NCI-H1105 (cell line): ENCODE measurements around the gene COL1A1.

Experiments used
- DNase-seq: peaks from one replicate; lab custom pipeline; 2025; lab: John Stamatoyannopoulos, UW

The COL1A1 gene

DNA sequence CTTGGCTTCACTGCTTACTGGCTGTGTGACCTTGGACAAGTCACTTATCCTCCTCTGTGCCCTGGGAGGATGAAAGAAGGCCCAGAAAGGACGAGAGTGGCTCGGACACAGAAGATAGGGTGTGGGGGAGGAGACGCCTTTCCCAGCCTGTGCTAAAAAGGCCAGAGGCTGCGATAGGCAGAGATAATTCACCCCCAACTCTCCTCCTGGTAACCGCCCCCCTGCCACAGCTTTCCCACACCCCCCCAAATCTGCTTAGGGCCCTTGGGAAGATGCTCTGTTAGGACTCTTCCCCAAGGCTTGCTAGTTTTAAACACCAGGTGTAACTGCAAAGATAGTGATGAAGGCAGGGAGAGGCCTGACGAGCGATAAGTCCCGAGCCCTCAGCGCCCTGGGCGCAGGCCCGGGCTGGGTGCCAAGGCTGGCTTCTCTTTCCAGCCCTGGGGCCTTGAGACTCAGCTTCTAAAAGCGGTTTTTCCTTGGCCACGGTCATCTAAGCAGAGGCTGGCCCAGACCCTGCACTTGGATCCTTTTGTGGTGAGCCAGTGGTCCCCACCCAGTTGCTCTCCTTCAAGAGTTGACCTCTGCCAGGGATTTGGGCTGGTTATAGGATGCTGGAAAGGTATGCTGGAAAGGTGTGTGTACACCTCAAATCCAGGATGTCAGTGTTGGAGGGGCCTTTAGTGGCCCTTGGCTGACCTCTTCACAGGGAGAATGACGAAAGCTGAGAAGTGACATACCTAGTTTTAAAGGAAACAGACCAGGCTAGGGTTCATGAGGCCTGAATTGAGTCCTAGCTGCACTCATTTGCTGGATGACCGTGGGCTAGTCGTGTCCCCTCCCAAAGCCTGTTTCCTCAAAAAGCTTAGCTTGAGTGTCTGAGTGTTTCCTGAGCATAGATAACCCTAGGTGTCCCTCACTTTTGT is 47.5 kb downstream of the COL1A1 start:
- no peak for DNase-seq

DNA sequence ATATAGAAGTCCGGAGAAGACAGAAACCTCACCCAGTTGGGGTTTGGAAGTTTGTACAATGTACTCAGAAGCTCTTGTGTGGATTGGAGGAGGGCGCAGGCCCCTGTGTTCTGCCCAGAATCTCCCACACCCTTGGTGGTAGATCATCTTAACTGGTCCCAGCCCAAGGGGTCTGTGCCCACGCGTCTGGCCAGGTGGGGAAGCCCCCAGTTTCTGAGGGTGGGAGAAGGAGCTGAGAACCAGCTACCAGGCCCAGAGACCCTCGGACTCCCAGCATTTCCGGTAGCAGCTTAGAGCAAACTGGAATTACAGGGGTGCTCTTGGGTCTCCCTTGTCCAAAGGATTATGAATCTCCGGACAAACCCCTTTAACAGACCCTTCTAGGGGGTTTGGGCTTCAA is 48.7 kb downstream of the COL1A1 start:
- DNase-seq = no peak

DNA sequence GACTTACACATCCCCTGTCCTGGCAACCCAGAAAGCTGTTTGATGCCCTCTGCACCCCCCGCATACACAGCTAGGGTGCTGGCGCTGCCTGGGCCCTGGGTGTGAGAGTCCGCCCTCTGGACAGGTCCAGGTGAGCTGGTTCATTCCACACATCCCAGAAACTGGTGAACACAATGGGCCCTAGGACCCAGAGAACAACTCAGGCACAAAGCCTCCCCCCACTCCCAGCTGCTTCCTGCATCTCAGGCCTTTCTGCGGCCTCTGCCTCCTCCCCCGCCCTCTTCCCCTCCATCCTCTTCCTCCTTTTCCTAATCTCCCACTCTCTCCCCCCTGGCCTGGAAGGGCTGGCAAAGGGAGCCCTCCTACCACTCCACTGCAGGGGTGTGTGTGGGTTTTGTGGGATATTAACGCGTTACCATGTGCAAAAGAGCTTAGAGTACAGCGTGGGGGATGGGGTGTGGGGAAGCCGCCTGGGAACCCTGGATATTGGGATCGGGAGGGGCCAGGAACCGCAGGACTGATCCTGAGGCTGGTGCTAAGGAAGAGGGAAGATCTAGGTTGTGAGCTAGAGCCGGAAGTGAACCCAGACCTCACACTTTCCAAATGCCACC is 49.4 kb downstream of the COL1A1 start:
- DNase-seq = peak; percentile 77

DNA sequence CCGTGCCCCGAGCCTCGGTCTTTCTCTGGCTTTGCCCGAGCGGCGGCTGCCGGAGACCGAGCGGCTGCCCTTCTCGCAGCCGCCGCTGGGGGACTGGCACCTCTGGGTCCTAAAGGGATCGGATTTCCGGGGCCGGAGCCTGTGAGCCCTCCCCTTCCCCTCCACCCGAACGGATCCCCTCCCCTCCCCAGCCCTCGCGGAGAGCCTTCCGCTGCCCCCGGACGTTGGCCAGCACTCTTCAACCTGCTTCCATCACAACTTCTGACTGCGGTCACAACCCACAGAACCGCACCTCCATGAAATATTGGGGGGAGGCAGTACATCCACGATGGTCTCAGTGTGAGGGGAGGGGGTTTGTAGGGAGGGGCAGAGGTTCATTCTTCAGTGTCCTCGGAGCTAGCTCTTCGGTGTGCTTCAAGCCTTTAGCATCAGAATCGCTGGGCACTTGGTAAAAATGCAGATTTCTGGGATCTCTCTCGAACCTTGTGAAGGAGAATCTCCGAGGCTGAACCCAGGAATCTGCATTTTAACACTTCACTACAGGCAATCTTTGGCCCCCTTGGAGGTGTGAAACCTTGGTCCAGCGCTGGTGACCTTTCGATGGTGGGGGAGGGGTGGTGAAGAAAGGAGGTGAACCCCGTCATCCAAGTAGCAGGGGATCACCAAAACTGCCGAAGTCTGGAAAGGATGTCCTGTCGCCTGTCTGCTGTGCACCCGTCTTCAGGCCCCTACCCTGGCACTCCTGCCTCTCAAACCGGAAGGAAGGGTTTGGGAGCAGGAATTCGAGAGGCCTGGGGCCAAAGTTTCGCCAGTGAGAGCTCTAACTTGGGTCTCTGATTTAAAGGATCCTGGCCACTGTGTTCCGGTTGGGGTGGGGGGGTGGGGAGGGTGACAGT is 50.1 kb downstream of the COL1A1 start:
- peak; percentile 69 for DNase-seq

DNA sequence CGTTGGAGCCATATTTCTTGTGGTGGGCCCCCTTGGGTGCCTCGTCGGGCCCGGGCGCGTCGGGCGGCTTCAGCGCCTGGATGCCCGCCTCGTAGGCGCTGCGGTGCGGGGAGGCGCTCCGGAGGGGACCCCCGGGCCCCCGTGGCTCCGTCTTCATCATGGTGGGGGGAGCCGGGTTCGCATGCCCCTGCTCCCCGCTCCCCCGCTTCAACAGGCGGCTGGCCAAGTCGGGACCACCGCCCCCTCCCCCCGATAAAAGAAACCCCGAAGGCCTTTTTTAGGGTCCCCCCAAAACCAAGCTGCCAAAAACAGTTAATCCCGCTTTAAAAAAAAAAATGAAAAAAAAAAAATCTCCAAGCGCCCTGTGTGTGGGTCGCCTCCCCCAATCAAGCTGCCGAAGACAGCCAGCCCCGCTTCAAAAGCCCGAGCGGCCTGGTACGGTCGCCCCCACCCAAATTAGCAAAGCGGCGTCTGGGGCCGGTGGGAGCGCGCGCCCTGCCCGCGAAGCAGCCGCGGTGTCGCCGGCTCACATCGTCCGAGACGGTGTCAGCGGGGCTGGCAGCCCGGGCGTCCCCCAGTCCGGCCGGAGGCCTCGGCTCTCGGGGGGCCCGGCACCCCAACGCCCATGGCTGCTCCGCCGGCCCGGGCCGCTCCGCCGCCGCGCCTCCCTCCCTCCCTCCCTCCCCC is 50.9 kb downstream of the COL1A1 start, which contains the start of gene PPP1R9B:
PPP1R9B (minus strand) TSS at position 324 of the 687 bp plus-strand sequence; CDS start at position 160, 164 bp downstream.
- DNase-seq = no peak

DNA sequence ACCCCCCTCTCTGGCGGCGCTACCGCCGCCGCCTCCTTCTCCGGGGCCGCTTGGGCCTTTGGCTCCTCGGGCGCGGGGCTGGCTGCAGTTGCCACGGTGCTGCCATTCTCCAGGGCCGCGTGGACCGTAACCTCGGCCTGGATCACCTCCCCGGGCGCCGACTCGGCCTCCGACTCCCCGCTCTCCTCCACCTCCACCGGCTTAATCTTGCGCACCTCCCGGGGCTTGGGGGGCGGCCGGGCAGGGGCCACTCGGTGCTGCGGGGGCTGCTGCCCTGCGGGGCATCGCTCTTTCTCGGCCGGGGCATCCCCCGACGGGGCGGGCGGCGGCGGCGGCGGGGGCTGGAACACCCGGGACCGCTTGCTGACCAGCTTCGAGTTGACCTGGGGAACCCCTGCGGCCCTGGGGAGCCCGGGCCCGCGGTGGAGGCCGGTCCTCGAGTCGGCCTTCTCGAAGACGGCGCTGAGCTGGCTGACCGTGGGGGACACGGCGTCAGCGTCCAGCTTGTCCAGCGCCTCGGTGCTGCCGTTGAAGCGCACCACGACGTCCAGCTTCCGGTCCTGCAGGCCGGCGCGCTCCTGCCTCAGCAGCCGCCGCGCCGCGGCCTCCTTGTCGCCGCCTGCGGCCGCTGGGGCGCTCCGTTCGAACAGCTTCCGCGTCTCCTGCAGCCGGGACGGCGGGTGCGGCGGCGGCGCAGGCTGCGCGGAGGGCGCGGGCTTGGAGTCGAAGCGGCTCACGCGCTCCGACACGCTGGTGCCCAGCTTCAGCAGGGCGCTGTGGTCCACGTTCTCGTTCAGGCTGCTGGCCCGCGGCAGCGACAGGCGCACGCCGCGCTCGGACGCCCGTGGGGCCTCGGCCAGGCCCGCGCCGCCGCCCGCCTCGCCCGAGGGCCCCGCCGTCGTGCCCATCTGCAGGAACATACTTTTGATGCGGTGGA is 51.7 kb downstream of the COL1A1 start:
- DNase-seq = no peak

DNA sequence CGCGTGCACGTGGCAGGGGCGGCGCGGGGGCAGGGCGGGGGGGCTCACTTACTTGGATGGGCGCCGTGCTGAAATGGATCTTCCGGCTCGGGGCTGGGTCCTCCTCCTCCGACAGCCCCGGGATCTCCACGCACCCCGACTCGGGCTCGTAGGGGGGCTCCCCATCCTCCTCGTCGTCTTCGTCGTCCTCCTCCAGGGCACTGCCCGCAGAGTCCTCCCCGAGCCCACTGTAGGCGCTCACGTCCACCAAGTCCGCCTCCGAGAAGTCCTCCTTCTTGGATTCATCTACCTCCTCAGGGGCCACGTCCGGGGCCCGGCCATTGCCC is 52.4 kb downstream of the COL1A1 start:
- DNase-seq = no peak

DNA sequence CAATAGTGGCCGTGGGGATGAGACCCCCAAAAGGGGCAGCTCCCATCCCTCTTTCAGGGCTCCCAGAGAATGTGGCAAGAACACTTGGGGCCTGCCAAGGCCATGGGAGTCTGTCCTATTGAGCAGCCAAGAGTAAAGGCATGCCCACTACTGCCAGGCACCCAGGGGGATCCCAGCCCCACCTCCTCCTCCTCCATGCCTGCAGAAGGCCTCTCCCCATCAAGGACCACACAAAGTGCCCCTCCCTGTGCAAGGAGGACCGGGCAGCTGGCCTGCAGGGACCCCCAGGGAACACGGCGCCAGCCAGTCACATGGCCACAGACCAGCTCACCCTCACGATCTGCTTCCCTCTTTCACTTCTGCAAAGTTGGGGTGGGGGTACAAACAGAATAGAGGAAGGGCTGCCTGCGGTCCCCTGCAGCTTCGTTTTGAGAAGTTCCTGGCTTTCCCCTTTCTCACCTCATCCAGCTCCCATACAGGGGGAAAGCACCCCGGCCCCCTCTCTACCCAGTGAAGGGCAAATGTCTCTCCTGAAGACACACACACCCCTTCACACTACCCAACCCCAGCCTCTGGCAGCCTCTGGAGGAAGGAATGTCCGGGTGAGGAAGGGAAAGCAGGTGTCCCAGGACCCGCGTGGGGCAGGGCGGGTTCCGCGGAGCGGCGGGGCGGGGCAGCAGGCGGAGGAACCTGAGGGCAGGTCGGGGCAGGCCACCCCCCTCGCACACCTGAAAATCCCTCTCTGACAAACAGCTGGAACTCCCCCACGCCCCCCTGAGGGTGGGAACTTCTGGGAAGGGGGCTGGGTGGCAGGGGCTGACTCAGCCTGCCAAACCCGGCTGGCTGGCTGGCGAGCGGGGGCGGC is 53.0 kb downstream of the COL1A1 start:
- peak; percentile 45 for DNase-seq

DNA sequence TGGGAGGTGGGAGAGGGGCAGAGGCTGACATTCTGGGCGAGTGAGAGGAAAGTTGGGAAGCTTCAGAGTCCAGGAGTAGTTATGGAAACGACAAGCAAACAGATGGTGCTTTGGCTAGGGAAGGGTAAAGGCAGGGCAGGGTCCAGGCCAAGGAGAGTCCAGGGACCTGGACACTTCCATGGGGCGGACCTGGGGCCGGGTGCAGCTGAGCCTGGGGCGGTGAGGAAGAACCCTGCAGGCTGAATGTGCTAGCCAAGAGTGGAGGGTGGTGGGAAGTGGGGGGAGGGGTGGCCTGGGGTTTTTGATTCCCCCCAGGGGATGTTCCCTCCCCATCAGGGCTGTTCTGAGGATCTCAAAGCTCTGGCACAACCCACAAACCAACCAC is 53.6 kb downstream of the COL1A1 start:
- DNase-seq = no peak

DNA sequence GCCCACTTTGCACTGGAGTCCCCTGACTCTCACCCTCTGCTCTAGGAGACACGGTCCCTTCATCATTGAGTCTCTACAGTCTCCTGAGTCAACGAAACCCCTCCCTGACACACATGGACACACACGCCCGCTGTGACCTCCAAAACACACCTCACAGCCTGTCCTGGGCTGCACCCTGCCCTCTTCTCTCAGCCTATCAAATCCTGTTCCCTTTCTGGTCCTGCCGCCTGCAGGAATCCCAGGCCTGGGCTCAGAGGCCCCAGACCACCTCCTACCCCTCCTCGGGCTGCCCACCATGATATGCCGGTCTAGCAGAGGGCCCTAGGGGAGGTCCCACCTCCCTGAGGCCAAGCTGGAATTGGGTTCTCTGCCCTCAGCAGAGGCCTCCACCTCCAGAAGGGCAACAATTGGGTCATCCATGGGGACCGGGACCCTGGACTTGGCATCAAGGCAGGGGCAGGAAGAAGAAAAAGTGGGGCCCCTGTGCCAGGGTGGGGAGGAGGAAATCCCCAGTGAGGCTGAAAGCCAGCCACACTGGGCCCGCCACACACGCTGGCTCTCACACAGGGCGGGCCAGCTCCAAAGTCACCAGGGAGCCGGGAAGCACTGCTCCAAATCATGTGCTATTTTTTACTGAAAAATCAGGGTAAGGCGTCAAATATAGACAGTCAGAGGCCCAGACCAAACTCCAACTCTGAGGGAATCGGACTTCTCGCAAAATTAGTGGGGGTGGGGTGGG is 54.3 kb downstream of the COL1A1 start:
- DNase-seq = no peak

DNA sequence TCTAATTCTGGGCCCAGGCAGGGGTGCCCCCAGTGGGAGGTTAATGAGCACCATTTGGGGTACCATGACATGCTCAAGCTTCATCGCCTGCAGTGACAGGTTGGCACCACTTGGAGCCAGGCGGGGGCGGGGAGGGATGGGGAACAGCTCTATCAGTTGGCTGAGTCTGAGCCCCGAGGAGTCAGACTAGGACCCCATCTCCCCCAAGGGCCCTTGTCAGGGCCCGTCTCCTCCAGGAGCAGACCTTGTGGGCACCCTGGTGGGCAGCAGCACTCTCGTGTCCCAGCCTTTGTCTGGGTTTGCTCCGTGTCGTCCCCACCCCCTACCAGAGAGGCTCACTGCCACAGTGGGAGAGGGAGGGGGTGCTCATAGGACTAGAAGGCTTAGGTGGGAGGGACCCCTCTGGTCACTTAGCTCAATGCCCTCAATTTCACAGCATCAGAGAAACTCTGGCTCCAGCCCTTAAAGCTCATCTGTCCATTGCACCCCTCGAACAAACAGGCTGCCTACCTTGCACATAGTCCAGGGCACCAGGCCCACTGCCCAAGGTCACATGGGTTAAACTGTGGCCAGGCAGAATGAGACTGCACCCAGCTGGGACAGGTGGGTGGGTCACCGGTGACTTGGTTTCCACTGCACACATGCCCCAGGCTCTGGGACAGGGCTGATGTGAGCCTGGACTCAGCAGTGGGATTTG is 55.1 kb downstream of the COL1A1 start:
- DNase-seq = no peak

DNA sequence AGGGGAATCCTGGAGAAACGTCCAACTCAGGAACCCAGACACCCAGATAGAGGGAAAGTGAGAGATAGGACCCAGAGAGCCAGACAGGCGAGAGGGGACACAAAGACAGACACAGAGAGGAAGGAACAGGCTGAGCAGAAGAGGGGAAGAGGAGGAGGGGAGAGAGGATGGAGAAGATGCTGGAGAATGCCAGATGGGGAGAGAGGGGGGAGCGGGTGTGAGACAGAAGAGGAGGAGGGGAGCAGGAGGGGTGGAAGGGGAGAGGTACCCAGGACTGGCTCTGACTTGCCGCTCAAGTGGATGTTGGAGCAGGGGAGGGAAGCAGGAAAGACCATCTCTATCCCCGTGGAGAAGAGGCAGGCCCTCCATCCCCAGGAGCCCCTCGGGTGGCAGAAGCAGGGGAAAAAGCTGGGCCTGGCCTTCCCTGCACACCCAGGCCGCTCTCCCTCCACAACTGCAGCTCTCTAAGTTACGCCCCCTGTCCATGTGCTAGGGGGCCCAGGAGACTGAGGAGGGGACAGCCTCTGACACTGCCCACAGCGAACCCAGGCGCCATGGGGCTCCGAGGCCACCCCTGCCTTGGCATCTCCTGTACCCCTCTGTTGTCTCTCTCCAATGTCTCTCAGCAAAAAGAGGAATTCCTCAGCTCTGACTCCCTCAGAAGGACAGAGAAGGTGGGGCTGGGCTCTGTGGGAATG is 55.8 kb downstream of the COL1A1 start:
- DNase-seq = no peak

DNA sequence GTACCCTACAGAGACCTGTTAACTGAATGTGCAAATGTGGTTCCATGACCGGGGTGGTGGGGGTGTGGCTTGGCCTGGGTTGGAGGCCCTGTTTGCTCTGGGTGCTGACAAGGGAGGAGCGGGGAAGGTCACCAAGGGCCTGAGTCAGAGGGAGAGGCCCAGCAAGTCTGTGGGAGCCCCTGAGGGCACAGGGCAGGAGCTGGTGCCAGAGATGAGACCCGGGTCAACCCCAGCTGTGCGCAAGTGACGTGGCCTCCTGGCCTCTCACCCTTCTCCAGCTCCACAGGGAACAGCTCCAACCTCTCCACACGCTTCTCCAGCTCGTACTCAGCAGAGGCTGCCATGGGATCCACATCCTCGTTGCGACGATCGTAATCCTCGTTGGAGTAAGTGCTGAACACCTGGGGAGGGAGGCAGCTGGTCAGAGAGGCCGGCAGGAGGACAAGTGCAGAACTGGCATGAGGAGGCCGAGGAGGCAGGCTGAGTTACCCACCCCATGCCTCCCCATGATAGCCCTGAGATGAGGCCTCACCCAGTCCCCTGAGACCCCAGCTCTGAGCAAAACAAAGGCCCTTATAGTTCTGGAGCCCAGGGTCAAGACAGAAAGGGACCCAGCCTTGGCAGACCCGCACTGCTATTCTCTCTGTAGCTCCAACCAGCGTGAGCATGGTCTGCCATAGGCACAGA is 56.4 kb downstream of the COL1A1 start:
- DNase-seq = no peak

DNA sequence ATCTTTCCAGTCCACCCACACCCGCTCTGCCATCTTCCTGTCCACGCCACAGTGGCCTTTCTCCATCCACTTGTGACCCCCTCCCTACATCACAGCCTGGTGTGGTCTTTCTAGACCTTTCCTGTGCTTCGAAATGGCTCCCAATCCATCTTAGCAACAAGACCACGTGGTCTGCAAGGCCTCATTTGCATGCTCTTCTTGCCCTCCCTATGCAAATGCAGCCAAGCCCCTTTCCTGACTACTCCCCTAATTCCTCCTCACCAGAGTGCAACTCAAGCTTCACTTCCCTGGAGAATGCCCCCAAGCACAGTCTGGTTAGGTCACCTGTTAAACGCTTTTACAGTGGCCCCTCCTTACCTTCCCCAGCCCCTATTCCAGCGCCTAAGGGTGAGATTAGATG is 57.1 kb downstream of the COL1A1 start:
- DNase-seq = no peak

DNA sequence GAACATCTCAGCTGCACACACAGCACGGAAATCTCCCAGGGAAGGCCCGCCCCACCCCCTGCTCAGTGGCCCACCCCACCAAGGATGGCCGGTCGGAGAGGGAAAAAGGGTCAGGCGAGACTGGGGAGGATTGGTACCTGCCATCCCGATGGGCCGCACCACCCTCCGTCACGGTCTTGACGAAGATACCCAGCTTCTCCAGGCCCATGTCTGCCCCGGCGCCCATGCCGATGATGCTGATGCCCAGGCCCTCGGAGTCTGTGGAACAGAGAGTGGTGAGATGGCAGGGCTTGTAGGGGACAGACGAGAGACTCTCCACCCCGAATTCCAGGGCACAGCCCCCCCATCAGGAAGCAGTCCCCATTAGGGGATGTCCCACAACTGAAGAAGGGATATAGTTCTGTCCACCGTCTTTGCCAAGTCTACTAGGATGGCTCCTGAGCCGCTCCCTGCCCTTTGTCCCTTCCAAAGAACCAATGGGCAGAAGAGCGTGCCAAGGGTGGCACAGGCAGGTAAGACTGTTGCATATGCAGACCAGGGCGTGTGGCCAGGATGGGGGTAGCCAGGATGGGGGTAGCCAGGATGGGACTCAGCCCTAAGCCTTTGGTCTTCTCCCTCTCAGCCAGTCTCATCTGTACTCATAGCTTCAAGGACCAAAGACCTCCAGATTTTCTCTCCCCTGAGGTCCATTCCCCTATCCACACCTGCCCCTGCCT is 57.8 kb downstream of the COL1A1 start:
- no peak for DNase-seq

DNA sequence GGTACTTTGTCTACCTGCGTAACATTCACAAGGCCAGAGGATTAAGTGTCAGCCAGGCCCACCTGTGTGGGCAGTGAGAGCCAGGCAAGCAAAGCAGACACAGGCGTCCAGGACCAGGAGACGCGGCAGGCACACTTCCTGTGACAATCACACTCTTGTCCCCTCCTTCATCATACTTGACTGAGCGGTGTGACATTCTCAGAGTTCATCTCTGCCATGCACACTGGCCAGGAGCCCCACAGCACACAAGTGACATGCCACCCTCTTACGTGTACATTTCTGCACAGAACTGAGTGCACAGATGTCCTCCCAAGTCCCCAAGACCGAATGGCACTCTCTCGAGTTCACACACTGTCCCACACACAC is 59.7 kb downstream of the COL1A1 start:
- no peak for DNase-seq
